H54 (cell line): ENCODE measurements around the gene SYNE4.
"Not testable (repeated sequence)": the region's sequence is repeated elsewhere in the genome, so short reads cannot be mapped to it uniquely, and the experiment has no call there.

Experiments used
- DNase-seq: peaks from one replicate; pipeline ENCODE4 v3.0.0; 2011; ENCODE audit warnings: low spot score, mixed read lengths; ENCODE audit not compliant: insufficient read length
- FAIRE-seq: peaks from 3 replicates; lab custom pipeline; 2011; peaks lifted over from hg19 to GRCh38; lab: Jason Lieb, UNC
- POLR2A ChIP-seq: IDR thresholded peaks from 2 replicates; pipeline ENCODE4 v1.6.1; 2011; ENCODE audit warnings: low read depth, mild to moderate bottlenecking, low read length

Gene SYNE4, protein sequence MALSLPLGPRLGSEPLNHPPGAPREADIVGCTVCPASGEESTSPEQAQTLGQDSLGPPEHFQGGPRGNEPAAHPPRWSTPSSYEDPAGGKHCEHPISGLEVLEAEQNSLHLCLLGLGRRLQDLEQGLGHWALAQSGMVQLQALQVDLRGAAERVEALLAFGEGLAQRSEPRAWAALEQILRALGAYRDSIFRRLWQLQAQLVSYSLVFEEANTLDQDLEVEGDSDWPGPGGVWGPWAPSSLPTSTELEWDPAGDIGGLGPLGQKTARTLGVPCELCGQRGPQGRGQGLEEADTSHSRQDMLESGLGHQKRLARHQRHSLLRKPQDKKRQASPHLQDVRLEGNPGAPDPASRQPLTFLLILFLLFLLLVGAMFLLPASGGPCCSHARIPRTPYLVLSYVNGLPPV

DNA sequence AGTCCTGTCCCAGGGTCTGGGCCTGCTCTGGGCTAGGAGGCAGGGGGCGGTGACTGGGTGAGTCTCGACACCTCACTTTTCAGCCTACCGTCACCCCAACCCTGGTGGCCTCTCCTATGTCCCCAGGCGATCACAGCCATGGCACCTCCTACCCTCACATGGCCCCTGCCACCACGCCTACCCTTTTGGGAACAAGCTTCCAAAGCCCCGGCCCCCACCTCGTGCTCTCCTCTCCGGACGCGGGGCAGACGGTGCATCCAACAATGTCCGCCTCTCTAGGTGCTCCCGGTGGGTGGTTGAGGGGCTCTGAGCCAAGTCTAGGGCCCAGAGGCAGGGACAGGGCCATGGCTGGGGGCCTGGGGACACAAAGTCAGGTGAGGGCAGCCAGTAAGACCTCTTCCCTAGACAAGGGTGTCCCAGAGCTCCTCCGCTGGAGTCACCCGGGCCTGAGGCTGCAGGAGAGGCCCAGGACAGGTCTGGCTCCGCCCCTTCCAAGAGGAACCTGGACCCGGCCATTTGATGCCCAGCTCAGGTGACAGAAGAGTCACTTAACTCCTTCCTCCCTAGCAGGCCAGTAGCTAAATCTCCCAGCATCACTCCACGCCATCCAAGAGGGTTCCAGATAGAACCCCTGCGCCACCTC is at the start of gene SYNE4:
SYNE4 (minus strand) TSS at position 478 of the 643 bp plus-strand sequence; CDS start at position 346, 132 bp downstream.
- FAIRE-seq (no peak), DNase-seq (no peak)
- no peak for TF ChIP-seq POLR2A

DNA sequence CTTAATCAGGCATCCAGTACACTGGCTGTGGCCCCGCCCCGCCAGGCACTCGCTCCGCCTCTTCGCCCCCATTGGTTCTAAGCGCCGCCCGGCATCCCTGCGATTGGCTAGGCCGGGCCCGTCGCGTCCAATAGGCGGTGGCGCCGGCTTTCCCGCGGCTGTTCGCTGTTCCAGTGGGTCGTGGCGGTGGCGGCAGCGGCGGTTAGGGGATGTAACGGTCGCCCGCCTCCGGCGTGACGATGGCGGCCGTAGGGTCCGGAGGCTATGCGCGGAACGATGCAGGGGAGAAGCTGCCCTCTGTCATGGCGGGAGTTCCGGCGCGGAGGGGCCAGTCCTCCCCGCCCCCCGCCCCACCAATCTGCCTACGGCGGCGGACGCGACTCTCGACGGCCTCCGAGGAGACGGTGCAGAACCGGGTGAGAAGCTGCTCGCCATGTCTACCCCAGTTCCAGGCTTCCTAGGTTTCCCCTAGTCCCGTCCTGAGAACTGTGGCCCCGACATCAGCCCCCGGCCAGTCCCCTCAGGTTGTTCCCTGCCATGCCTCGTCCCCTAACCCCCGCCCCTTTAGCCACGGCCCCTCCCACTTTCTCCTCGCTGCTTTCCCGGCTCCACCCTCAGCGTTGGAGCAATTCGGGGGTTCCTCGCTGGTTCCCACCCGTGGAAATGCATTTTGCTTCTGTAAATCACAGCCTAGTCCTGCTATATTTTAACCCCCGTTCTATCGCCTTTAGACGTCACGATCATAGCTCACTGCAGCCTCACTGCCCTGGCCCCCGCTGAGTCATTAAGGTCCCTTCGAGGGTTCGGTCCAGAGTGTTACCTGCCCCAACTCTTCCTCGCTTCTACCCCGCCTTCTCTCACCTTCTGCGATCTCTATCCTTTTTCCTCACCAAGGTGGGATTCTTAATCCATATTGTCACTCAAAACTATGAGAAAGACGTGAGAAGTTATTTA is 46.4 kb upstream of the SYNE4 start, which contains the start of gene WDR62:
WDR62 (plus strand) TSS at position 165 of the 954 bp plus-strand sequence; CDS start at position 240, 75 bp downstream.
- peak; percentile 83 for TF ChIP-seq POLR2A
- peak; percentile 98 for DNase-seq
- no peak for FAIRE-seq

DNA sequence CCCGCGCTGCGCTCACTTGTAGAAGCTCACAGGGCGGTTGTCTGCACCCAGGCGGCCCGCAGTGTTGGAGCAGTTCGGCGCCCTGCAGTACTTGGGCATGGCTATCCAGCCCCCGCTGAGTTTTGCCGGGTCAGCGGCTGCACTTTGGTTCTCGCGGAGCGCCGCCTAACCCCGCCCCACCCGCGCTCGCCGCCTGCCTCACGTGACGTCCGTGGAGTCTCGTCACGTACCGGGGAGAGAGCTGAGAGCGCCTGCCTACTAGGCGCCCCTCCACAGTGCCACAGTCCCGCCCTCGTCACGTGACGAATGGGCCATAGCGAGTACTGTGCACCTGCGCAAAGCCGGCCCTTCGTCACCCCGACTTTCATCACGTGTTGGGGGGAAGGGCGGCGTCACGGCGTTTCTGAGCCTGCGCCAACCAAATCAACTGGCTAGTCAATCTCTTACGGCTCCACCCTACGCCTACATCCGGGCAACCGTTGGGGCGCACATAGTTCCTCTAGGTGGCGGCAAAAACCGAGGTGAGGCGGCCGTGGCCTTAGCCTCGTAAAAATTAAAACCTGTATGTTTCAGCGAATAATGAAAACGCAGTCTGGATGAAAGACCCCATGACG is 45.6 kb upstream of the SYNE4 start, which contains the start of gene THAP8:
THAP8 (minus strand) TSS at position 167 of the 614 bp plus-strand sequence; CDS start at position 99, 68 bp downstream.
- FAIRE-seq = peak; percentile 67
- peak; percentile 62 for TF ChIP-seq POLR2A
- peak; percentile 99 for DNase-seq

DNA sequence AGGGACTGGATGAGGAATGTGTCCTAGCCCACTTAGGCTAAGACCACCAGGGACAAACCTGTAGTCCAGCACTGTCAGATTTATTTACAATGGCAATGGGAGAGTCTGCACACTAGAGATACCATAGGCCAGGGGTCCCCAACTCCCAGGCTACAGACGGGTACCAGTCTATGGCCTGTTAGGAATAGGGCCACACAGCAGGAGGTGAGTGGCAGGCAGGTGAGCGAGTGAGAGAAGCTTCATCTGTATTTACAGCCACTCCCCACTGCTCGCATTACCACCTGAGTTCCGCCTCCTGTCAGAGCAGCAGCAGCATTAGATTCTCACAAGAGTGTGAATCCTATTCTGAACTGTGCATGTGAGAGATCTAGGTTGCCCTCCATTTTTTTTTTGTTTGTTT is 43.0 kb upstream of the SYNE4 start:
- TF ChIP-seq POLR2A = no peak
- DNase-seq (no peak), FAIRE-seq (no peak)

DNA sequence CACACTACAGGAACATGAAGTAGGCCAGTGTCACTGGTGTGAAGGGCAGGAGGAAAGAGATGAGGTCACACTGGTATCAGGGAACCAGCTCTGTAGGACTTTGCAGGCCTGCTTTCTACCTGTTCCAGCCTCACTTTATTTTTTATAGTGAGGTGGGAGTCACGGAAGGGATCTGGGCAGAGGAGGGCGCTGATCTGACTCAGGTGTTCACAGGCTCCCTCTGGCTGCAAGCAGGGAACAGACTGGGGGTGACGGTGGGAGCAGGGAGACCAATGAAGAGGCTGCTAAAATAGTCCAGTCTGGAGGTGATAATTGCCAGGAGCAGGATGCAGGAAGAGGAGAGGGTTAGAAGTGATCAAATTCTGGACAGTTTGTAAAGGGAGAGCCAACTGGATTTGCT is 42.6 kb upstream of the SYNE4 start:
- DNase-seq (no peak), FAIRE-seq (no peak)
- TF ChIP-seq POLR2A = no peak

DNA sequence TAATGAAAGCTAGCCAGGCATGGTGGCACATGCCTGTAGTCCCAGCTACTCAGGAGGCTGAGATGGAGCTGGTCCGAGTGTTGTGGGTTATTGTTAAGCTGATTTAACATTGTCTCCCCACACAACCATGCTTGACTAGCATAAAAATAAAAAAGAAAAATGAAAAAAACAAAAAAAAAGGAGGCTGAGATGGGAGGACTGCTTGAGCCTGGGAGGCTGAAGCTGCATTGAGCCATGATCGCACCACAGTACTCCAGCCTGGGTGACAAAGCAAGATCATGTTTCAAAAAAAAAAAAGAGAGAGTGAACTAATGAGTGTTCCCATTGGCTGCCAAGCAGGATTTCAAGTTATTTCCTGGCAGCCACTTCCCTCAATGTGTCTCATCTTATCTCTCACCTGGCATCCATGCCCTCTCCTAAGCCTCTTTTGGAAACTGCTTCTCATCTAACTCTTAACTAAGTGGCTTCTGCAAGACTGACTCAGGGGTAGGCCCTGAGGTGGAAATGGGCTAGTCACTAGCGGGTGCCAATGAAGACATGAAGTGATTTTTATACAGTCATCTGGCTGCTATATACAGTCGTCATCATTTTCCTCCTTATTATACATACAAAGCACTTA is 40.6 kb upstream of the SYNE4 start:
- FAIRE-seq (no peak), DNase-seq (no peak)
- no peak for TF ChIP-seq POLR2A

DNA sequence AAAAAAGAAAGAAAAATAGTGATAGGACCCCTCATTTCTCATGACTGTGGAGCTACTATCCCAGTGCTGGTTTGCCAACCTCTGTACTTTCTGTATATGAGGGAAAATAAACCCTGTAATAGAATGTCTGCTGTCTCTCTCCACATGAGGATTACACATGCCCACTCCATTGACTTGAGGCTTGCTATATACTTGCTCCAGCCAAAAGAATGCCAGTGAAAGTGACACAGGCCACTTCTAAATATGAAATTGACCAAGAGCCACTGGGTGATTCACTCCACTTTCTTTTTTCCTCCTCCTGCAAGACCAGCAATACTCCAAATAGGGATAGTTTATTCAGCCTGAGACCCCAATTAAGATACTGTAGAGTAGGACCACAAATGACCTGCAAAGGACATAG is 39.2 kb upstream of the SYNE4 start:
- FAIRE-seq (no peak), DNase-seq (no peak)
- TF ChIP-seq POLR2A = no peak

DNA sequence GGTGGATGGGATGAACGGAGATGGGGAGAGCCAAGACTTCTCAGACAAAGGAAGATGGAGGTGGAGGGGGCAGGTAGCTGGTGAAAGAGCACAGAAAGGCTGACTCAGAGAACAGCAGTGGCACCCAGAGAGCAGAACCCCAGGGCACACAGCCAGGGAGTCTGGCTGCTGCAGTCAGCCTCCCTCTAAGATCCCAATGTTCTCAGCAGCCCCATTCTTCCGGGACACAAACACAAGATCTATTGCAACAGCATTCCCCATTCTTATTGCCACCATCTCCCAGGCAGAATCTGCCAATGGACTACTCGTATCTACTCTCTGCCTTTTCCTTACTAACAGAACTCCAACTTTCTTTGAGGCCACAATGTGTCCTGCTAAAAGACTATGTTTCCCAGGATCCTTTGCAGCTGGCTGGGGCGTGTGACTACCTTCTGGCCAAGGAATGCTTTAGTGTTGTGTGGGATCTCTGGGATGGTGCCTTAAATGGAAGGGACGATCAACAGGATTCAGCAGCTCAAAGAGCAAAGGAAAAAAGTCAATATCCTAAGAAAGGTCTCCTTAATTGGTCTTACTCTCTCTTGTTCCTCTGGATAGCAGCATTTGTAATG is 37.9 kb upstream of the SYNE4 start:
- FAIRE-seq = no peak

DNA sequence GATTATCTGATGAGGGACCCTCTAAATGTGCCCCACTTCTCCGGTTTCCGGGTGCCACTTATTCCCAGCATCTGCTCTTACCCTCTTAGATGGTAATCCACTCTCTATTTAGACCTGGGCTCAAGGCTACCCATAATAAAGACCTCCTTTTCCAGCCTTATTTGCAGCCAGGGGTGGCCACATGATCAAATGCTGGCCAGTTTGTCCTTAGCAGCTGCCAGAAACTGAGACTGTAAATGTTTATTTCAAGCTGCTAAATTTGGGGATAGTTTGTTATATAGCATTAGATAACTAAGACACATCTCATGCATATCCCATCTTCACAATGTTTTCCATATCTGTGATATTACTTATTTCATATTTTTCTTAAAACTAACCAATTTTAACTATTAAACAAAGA is 35.3 kb upstream of the SYNE4 start:
- TF ChIP-seq POLR2A = no peak
- FAIRE-seq (no peak), DNase-seq (no peak)

More for the DNA sequence above, 37.9 kb upstream of the SYNE4 start:
- no peak for DNase-seq
- TF ChIP-seq POLR2A = no peak

DNA sequence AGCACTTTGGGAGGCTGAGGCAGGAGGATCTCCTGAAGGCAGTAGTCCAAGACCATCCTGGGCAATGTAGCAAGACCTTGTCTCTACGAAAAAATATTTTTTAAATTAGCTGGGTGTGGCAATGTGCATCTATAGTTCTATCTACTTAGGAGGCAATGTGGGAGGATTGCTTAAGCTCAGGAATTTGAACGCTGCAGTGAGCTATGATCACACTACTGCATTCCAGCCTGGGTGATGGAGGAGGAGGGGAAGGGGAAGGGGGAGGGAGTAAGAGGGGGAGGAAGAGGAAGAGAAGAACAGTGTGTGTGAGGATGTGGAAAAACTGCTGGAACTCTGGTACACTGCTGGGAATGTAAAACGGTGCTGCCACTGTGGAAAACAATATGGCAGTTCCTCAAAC is 33.2 kb upstream of the SYNE4 start:
- FAIRE-seq = peak; percentile 84
- no peak for DNase-seq
- no peak for TF ChIP-seq POLR2A

DNA sequence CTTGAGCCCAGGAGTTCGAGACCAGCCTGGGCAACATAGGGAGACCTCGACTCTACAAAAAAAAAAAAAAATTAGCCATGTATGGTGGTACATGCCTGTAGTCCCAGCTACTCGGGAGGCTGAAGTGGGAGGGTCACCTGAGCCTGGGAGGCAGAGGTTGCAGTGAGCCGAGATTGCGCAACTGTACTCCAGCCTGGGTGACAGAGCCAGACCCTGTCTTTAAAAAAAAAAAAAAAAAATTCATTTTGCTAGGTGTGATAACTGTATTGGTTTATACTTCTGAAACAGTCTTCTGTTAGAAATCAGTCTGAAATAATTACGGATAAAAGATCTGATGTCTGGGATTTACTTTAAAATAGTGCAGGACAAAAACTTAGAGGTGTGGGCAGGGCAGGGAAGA is 32.5 kb upstream of the SYNE4 start:
- FAIRE-seq = not testable (repeated sequence)

DNA sequence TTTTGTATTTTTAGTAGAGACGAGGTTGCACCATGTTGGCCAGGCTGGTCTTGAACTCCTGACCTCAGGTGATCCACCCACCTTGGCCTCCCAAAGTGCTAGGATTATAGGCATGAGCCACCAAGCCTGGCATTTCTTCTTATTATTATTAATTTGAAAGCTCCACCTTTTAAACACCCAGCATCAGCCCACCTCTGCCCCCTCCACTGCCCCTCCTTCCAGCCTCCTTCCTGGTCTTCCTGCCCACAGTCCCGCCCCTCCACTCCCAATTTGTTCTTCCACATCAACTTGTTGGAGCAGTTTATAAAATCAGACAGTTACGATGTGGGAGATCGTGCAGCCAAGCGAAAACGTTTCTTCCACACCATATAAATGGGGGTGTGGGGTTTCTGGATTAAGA is 31.9 kb upstream of the SYNE4 start:
- DNase-seq (no peak), FAIRE-seq (no peak)
- TF ChIP-seq POLR2A = no peak

More for the DNA sequence above, 32.5 kb upstream of the SYNE4 start:
- not testable (repeated sequence) for DNase-seq
